K562 (cell line): ENCODE data around the gene CDKN2B. TPM values are rescaled to one million over a fixed set of nuclear protein-coding genes. Genes with fewer than 3 reads are reported as not detected.

Experiments used
- ATAC-seq: fragments of 200-7000 bp; cut with Tn5 transposase; 3 replicates; pipeline ENCODE4 v1.9.1; 2020; ENCODE audit warnings: moderate library complexity
- BruUV-seq: library from RNA; stranded (reverse); fragments of 400-500 nt; replicated peaks from 2 replicates; lab custom pipeline; 2021; lab: Mats Ljungman, UMichigan
- CTCF ChIA-PET: fragments of 300-600 bp; formaldehyde crosslinking; extraction: SDS; loops from one replicate; lab custom pipeline; 2021; ENCODE audit warnings: low intra/inter-chr PET ratio; lab: Yijun Ruan, JAX
- POLR2A ChIA-PET: fragments of 300-600, 350-650 bp; sonication (Branson Sonifier 250); formaldehyde crosslinking; extraction: SDS; loops from one replicate; lab custom pipeline; 2021; ENCODE audit warnings: antibody characterized with exemption, inconsistent platforms; lab: Yijun Ruan, JAX
- DNase-seq, 4 experiments: peaks; one replicate each; pipeline versions ENCODE4 v3.0.0 to v3.0.0-alpha.2; 2011 to 2018; ENCODE audit warnings: low spot score in 3 of 4, mixed read lengths in 3 of 4; ENCODE audit errors: extremely low read depth in 1 of 4
- FAIRE-seq: peaks from 2 replicates; lab custom pipeline; 2011; peaks lifted over from hg19 to GRCh38; lab: Jason Lieb, UNC
- H2AFZ ChIP-seq: 2 replicates; pipeline ENCODE4 v1.6.0; 2011; ENCODE audit warnings: low read depth, low read length, control low read depth, inconsistent platforms
- H3K27ac ChIP-seq: fragments of 200-600 bp; 3 replicates; pipeline ENCODE4 v1.8.0; 2011; ENCODE audit warnings: low read depth, mild to moderate bottlenecking, control low read depth, inconsistent platforms, low read length, moderate library complexity, mixed read lengths; ENCODE audit errors: extremely low read depth
- H3K27me3 ChIP-seq, 2 experiments: fragments of 300-600 bp in 1 of 2; 2 replicates in 1 of 2; 3 replicates in 1 of 2; pipeline versions ENCODE4 v1.6.0 to v1.8.0; 2011; ENCODE audit warnings: inconsistent platforms in 2 of 2, low read length in 2 of 2, mild to moderate bottlenecking in 1 of 2, mixed read lengths in 1 of 2, moderate library complexity in 1 of 2; ENCODE audit not compliant: control insufficient read depth in 2 of 2, insufficient read depth in 2 of 2
- H3K36me3 ChIP-seq: fragments of 300-600 bp; 3 replicates; pipeline ENCODE4 v1.8.0; 2011; ENCODE audit warnings: mild to moderate bottlenecking, low read length, inconsistent platforms; ENCODE audit not compliant: control insufficient read depth, insufficient read depth
- H3K4me1 ChIP-seq, 2 experiments: fragments of 200-600 bp in 1 of 2; replicated peaks in 1 of 2; 2 replicates in 1 of 2; 3 replicates in 1 of 2; pipeline versions ENCODE4 v1.5.1 to v1.8.0; 2011; ENCODE audit warnings: inconsistent platforms in 2 of 2, low read length in 2 of 2, mild to moderate bottlenecking in 1 of 2, mixed read lengths in 1 of 2, moderate library complexity in 1 of 2; ENCODE audit not compliant: control insufficient read depth in 2 of 2, insufficient read depth in 2 of 2
- H3K4me2 ChIP-seq: 2 replicates; pipeline ENCODE4 v1.6.1; 2011; ENCODE audit warnings: low read length, control low read depth, inconsistent platforms, mixed read lengths; ENCODE audit not compliant: insufficient read depth
- H3K4me3 ChIP-seq: fragments of 200-600 bp; sonication (generic), shearing (Covaris generic); 2 replicates; pipeline ENCODE4 v1.5.1; 2016; ENCODE audit warnings: control low read depth, inconsistent platforms
- H3K79me2 ChIP-seq: fragments of 200-600 bp; 3 replicates; pipeline ENCODE4 v1.8.0; 2011; ENCODE audit warnings: low read length, inconsistent platforms; ENCODE audit not compliant: control insufficient read depth, insufficient read depth
- H3K9ac ChIP-seq, 2 experiments: 2 replicates each; pipeline versions ENCODE4 v1.6.0 to v1.6.1; 2011; ENCODE audit warnings: low read depth in 2 of 2, low read length in 2 of 2, control low read depth in 1 of 2, inconsistent platforms in 1 of 2, mild to moderate bottlenecking in 1 of 2, mixed read lengths in 1 of 2; ENCODE audit not compliant: insufficient read depth in 1 of 2
- H3K9me1 ChIP-seq: one replicate; pipeline ENCODE4 v1.6.0; 2011; ENCODE audit warnings: inconsistent platforms, mild to moderate bottlenecking, low read length, moderate library complexity; ENCODE audit not compliant: control insufficient read depth, insufficient read depth
- H3K9me3 ChIP-seq: replicated peaks from 2 replicates; pipeline ENCODE4 v1.5.1; 2011; ENCODE audit warnings: low read depth, low read length, inconsistent platforms; ENCODE audit not compliant: control insufficient read depth, insufficient read depth
- H4K20me1 ChIP-seq: replicated peaks from 2 replicates; pipeline ENCODE4 v1.6.1; 2011; ENCODE audit warnings: low read length, inconsistent platforms, mixed read lengths; ENCODE audit not compliant: control insufficient read depth, insufficient read depth
- EWSR1 ChIP-seq: fragments of 450-650 bp; IDR thresholded peaks from 2 replicates; pipeline ENCODE4 v1.6.1; 2018; ENCODE audit warnings: borderline replicate concordance, mild to moderate bottlenecking, low read depth, moderate library complexity; ENCODE audit not compliant: partially characterized antibody
- HDGF ChIP-seq: fragments of 450-650 bp; IDR thresholded peaks from 2 replicates; pipeline ENCODE4 v1.6.1; 2016
- MBD2 ChIP-seq: sonication (generic); IDR thresholded peaks from 2 replicates; pipeline ENCODE4 v1.6.1; 2016; ENCODE audit warnings: low read depth, borderline replicate concordance
- MTF1 ChIP-seq: fragments of 250-450 bp; sonication (Bioruptor Pico); IDR thresholded peaks from 2 replicates; pipeline ENCODE4 v1.9.0; 2021; ENCODE audit warnings: moderate library complexity, mild to moderate bottlenecking, inconsistent platforms, borderline replicate concordance
- SMAD4 ChIP-seq: fragments of 250-450 bp; sonication (Bioruptor Pico); conservative IDR thresholded peaks from 2 replicates; pipeline ENCODE4 v1.8.0; 2021; ENCODE audit warnings: inconsistent platforms, mild to moderate bottlenecking, moderate library complexity
- WGBS: fragments of 100-300 bp; shearing (Covaris generic); methylation state at CpG from one replicate; pipeline ENCODE4 v1.1.6; 2016; ENCODE audit warnings: low coverage, mixed read lengths; ENCODE audit not compliant: insufficient coverage; ENCODE audit errors: missing lambda C conversion rate; 5-methylcytosine and 5-hydroxymethylcytosine counted together
- in situ Hi-C: fragments of 300-500 bp; cut with MboI; formaldehyde crosslinking; loops from 4 replicates; pipeline ENCODE4 v1.15.0; 2018; ENCODE audit warnings: inconsistent platforms, mixed read lengths
- intact Hi-C: fragments of 100-400 bp; cut with micrococcal nuclease; formaldehyde crosslinking; loops from 2 replicates; pipeline ENCODE4 v1.14.2; 2022
- polyA plus RNA-seq, 8 experiments: library from polyadenylated mRNA; depleted of rRNA in 4 of 8; stranded (reverse) in 5 of 8; unstranded in 3 of 8; fragments of >200 nt; fragmentation: Nextera tagmentation in 2 of 8; fragmentation: Illumina TruSeq in 1 of 8; extraction: Ambion mirVana in 2 of 8; extraction: Trizol in 1 of 8; gene quantifications; 2 replicates each; pipeline versions ENCODE4 v1.2.1 to v1.2.3, GENCODE V29; 2011 to 2014; ENCODE audit warnings: inconsistent platforms in 1 of 8, missing spikeins in 1 of 8
- total RNA-seq, 7 experiments: library from RNA; depleted of rRNA in 6 of 7; stranded (reverse); fragments of >200 nt in 6 of 7; fragmentation: Illumina TruSeq in 2 of 7; extraction: Trizol in 2 of 7; gene quantifications; 2 replicates each; pipeline versions ENCODE4 v1.2.1 to v1.2.3, GENCODE V29; 2011 to 2021; ENCODE audit warnings: low replicate concordance in 1 of 7
- TF ChIP-seq, protein P1 (sequence below): sonication (generic); formaldehyde crosslinking; IDR thresholded peaks from 2 replicates; pipeline ENCODE4 v1.8.0; 2022; ENCODE audit warnings: missing genetic modification reagents, mild to moderate bottlenecking, borderline replicate concordance

Gene CDKN2B
- total and polyA plus RNA-seq, 9 of the 15 experiments (the other 6 are each of a cell fraction or from before 2014, with no cell fraction given): not detected

- H3K79me2 ChIP-seq: no peaks in the 10 kb centered on the region
- H3K9ac ChIP-seq: no peak overlapping the region
- POLR2A ChIA-PET: no interaction called here
- no peak overlapping the region for H3K27ac ChIP-seq
- TF ChIP-seq MTF1 (CRISPR knock-in tag) (no peak), SMAD4 (CRISPR knock-in tag) (no peak), EWSR1 (no peak), HDGF (no peak), MBD2 (no peak)
- TF ChIP-seq, protein P1, sequence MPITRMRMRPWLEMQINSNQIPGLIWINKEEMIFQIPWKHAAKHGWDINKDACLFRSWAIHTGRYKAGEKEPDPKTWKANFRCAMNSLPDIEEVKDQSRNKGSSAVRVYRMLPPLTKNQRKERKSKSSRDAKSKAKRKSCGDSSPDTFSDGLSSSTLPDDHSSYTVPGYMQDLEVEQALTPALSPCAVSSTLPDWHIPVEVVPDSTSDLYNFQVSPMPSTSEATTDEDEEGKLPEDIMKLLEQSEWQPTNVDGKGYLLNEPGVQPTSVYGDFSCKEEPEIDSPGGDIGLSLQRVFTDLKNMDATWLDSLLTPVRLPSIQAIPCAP (CRISPR knock-in tag): no peak
- TF ChIP-seq, all 486 proteins: peak for 0
- FAIRE-seq: no peak
- Histone ChIP-seq H3K4me3 (no peak overlapping the region), H3K27me3 (no peaks in the 10 kb centered on the region), H4K20me1 (no peaks in the 10 kb centered on the region), H2AFZ (no peak overlapping the region), H3K9me1 (no peaks in the 10 kb centered on the region), H3K4me1 (no peaks in the 10 kb centered on the region), H3K36me3 (no peaks in the 10 kb centered on the region), H3K4me2 (no peak overlapping the region), H3K9me3 (no peaks in the 10 kb centered on the region)
- intact Hi-C loops: no loop called here
- BruUV-seq: no TSS peak
- no peak for ATAC-seq
- CTCF ChIA-PET: no interaction called here
- WGBS: no CpG with 5 or more reads among the region's 1 CpG
- no peak for DNase-seq
- in situ Hi-C loops: no loop called here
These were observed 31.7 kb upstream of the CDKN2B start for GRCh38 chr9:22040760-22041159.
